Activated naive CD4-positive, alpha-beta T cell treated with anti-CD3 and anti-CD28 coated beads for 36 hours (primary cell): ENCODE measurements around the gene CEACAM3. TPM values are rescaled to one million over a fixed set of nuclear protein-coding genes. Genes with fewer than 3 reads are reported as not detected.

Experiments used
- CTCF ChIA-PET: fragments of 350-600 bp; sonication (Branson Sonifier 250); formaldehyde crosslinking; loops from one replicate; lab custom pipeline; 2021; ENCODE audit warnings: antibody characterized with exemption; lab: Charles Lee
- DNase-seq: peaks from one replicate; pipeline ENCODE4 v3.0.0-alpha.2; 2020
- H3K27ac Mint-ChIP-seq: one replicate; pipeline ENCODE4 v1.8.0; 2021; ENCODE audit warnings: mild to moderate bottlenecking, mixed read lengths
- H3K27me3 Mint-ChIP-seq: one replicate; pipeline ENCODE4 v1.8.0; 2021; ENCODE audit warnings: low read depth, mixed read lengths
- H3K36me3 Mint-ChIP-seq: one replicate; pipeline ENCODE4 v1.8.0; 2021; ENCODE audit warnings: low read depth, mixed read lengths
- H3K4me1 Mint-ChIP-seq: one replicate; pipeline ENCODE4 v1.8.0; 2021; ENCODE audit warnings: low read depth, mixed read lengths
- H3K4me3 Mint-ChIP-seq: one replicate; pipeline ENCODE4 v1.8.0; 2021; ENCODE audit warnings: mild to moderate bottlenecking, moderate library complexity, mixed read lengths
- H3K9me3 Mint-ChIP-seq: one replicate; pipeline ENCODE4 v1.8.0; 2021; ENCODE audit warnings: mixed read lengths
- intact Hi-C: fragments of 100-400 bp; cut with micrococcal nuclease; formaldehyde crosslinking; loops from one replicate; pipeline ENCODE4 v1.15.1; 2023
- total RNA-seq, 2 experiments: library from RNA; stranded (reverse); gene quantifications; one replicate each; pipeline ENCODE4 v1.2.3, GENCODE V29; 2021

CEACAM3 gene
- total RNA-seq, 2 experiments from 2014 or later: not detected

DNA sequence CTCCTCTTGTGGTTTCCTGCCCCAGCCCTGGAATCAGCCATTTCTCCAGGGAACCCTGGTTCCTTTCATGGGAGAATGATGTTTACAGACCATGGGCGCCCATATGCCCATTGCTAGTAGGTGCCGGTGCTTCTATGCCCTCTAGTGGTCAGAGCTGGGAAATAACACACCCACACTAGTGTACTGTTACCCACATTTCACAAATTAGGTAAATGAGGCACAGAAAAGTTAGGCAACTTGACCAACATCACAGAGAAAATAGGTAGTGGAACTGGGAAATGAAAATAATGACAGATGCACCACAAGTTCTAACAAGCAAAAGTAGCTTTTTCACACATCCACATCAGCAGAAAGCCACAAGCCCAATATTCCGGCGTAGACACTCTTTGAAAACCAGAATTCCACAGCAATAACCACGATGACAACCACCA lies 1.3 kb upstream of the CEACAM3 start:
- no peak overlapping the region for H3K27ac Mint-ChIP-seq
- CTCF ChIA-PET: interaction anchor here (0.7 to 6.1 kb wide), 26 partner anchors 10 to 244 kb away, joined by 3 to 82 read pairs (median 5); partner anchors contain the start of gene CEACAM6
- no peak overlapping the region for H3K4me3 Mint-ChIP-seq
- no peaks in the 10 kb centered on the region for H3K36me3 Mint-ChIP-seq
- no peaks in the 10 kb centered on the region for H3K9me3 Mint-ChIP-seq
- peak; percentile 81 for DNase-seq
- intact Hi-C loops: loop anchor here (2.0 kb wide), 1 partner anchor 156 kb away; no protein-coding TSS in a partner anchor
- H3K27me3 Mint-ChIP-seq: peaks cover 18% of the 10 kb centered on the region
- no peaks in the 10 kb centered on the region for H3K4me1 Mint-ChIP-seq

DNA sequence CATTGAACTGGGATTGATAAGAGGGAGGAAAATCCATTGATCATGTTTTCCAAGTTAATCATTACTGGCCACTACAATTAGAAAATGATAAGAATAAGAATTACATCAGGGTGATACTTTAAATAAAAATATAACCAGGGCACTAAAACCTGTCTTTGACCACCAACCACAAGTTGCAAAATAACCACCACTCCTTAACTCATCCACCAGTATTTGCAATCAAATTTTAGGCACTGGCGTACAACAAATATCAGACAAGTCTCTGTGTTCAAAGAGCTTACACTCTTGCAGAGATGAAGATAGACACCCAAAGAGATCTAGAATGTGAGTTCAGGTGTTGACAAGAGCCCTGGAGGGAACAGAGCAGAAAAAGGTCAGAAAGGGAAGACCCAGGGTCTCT lies 514 bp downstream of the CEACAM3 start:
- Mint-ChIP-seq H3K36me3 (no peaks in the 10 kb centered on the region), H3K9me3 (no peaks in the 10 kb centered on the region), H3K27ac (no peak overlapping the region), H3K27me3 (peaks cover 16% of the 10 kb centered on the region), H3K4me1 (peaks cover 7% of the 10 kb centered on the region), H3K4me3 (no peak overlapping the region)
- intact Hi-C loops: no loop called here
- CTCF ChIA-PET: no interaction called here
- DNase-seq: no peak

GRCh38 chr19:41799444-41800000 lies 3.1 kb downstream of the CEACAM3 start:
- H3K36me3 Mint-ChIP-seq: no peaks in the 10 kb centered on the region
- peaks cover 4% of the 10 kb centered on the region for H3K27me3 Mint-ChIP-seq
- intact Hi-C loops: no loop called here
- no peak overlapping the region for H3K27ac Mint-ChIP-seq
- H3K9me3 Mint-ChIP-seq: no peaks in the 10 kb centered on the region
- DNase-seq: no peak
- peaks cover 27% of the 10 kb centered on the region for H3K4me1 Mint-ChIP-seq
- H3K4me3 Mint-ChIP-seq: no peak overlapping the region
- CTCF ChIA-PET: interaction anchor here (1.0 to 1.6 kb wide), 2 partner anchors 46 to 108 kb away, joined by 3 read pairs; no protein-coding TSS in a partner anchor

GRCh38 chr19:41801031-41801430 lies 4.6 kb downstream of the CEACAM3 start:
- peaks cover 35% of the 10 kb centered on the region for H3K4me1 Mint-ChIP-seq
- H3K9me3 Mint-ChIP-seq: no peaks in the 10 kb centered on the region
- intact Hi-C loops: no loop called here
- no peaks in the 10 kb centered on the region for H3K36me3 Mint-ChIP-seq
- CTCF ChIA-PET: interaction anchor here (0.6 to 1.2 kb wide), 4 partner anchors 14 to 614 kb away, joined by 3 read pairs; no protein-coding TSS in a partner anchor
- no peaks in the 10 kb centered on the region for H3K27me3 Mint-ChIP-seq
- DNase-seq: no peak
- H3K4me3 Mint-ChIP-seq: no peak overlapping the region
- no peak overlapping the region for H3K27ac Mint-ChIP-seq

- peak overlapping the region; percentile 31 for H3K27ac Mint-ChIP-seq
- intact Hi-C loops: no loop called here
- no peak for DNase-seq
Observed at GRCh38 chr19:41801792-41802211, 5.4 kb downstream of the CEACAM3 start.

GRCh38 chr19:41802770-41803169 lies 6.4 kb downstream of the CEACAM3 start:
- intact Hi-C loops: no loop called here
- Mint-ChIP-seq H3K4me3 (no peak overlapping the region), H3K9me3 (no peaks in the 10 kb centered on the region), H3K4me1 (peaks cover 35% of the 10 kb centered on the region), H3K27me3 (no peaks in the 10 kb centered on the region), H3K27ac (peak overlapping the region; percentile 9), H3K36me3 (no peaks in the 10 kb centered on the region)
- CTCF ChIA-PET: interaction anchor here (0.7 to 7.1 kb wide), 3 partner anchors 9 to 50 kb away, joined by 3 to 51 read pairs (median 3); no protein-coding TSS in a partner anchor
- no peak for DNase-seq

More at GRCh38 chr19:41801792-41802211, 5.4 kb downstream of the CEACAM3 start:
- H3K4me1 Mint-ChIP-seq: peaks cover 35% of the 10 kb centered on the region
- no peaks in the 10 kb centered on the region for H3K27me3 Mint-ChIP-seq
- H3K4me3 Mint-ChIP-seq: no peak overlapping the region
- no peaks in the 10 kb centered on the region for H3K9me3 Mint-ChIP-seq
- CTCF ChIA-PET: interaction anchor here (1.1 to 7.1 kb wide), 3 partner anchors 8 to 95 kb away, joined by 3 to 51 read pairs (median 3); no protein-coding TSS in a partner anchor
- no peaks in the 10 kb centered on the region for H3K36me3 Mint-ChIP-seq

DNA sequence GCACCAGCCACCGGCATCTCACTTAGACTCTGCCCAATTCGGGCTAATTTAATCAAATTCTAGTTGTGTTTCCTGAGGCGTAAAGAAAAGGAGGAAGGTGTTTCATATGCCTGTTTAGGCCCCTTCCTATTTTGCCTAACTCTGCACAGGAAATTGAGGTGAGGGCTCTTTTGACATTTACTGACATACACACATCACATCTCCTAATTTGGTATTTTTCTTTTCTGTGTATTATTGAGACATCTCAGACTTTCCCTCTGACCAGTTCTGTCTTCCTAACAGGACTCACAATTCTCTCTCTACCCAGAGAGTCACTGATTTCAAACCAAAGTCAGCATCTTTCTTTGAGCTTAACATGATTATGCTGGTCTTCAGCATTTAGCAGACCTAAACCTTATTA lies 7.9 kb downstream of the CEACAM3 start:
- H3K27ac Mint-ChIP-seq: peak overlapping the region; percentile 67
- intact Hi-C loops: no loop called here
- CTCF ChIA-PET: interaction anchor here (0.7 to 7.1 kb wide), 2 partner anchors 11 to 43 kb away, joined by 3 to 51 read pairs; no protein-coding TSS in a partner anchor
- H3K36me3 Mint-ChIP-seq: no peaks in the 10 kb centered on the region
- no peak for DNase-seq
- peaks cover 35% of the 10 kb centered on the region for H3K4me1 Mint-ChIP-seq
- H3K4me3 Mint-ChIP-seq: no peak overlapping the region
- H3K9me3 Mint-ChIP-seq: no peaks in the 10 kb centered on the region
- H3K27me3 Mint-ChIP-seq: no peaks in the 10 kb centered on the region

GRCh38 chr19:41807176-41807575 lies 10.8 kb downstream of the CEACAM3 start:
- H3K27ac Mint-ChIP-seq: no peak overlapping the region
- peaks cover 26% of the 10 kb centered on the region for H3K4me1 Mint-ChIP-seq
- H3K4me3 Mint-ChIP-seq: no peak overlapping the region
- CTCF ChIA-PET: interaction anchor here (7.1 kb wide), 1 partner anchor 14 kb away, joined by 51 read pairs; no protein-coding TSS in a partner anchor
- no peaks in the 10 kb centered on the region for H3K27me3 Mint-ChIP-seq
- no peak for DNase-seq
- no peaks in the 10 kb centered on the region for H3K36me3 Mint-ChIP-seq
- H3K9me3 Mint-ChIP-seq: no peaks in the 10 kb centered on the region
- intact Hi-C loops: no loop called here

GRCh38 chr19:41808663-41809566 lies 12.5 kb downstream of the CEACAM3 start:
- H3K4me1 Mint-ChIP-seq: peaks cover 14% of the 10 kb centered on the region
- no peak overlapping the region for H3K4me3 Mint-ChIP-seq
- H3K27me3 Mint-ChIP-seq: no peaks in the 10 kb centered on the region
- H3K36me3 Mint-ChIP-seq: no peaks in the 10 kb centered on the region
- intact Hi-C loops: no loop called here
- DNase-seq: no peak
- CTCF ChIA-PET: interaction anchor here (7.1 kb wide), 1 partner anchor 16 kb away, joined by 51 read pairs; no protein-coding TSS in a partner anchor
- H3K27ac Mint-ChIP-seq: no peak overlapping the region
- H3K9me3 Mint-ChIP-seq: no peaks in the 10 kb centered on the region

- Mint-ChIP-seq H3K4me1 (peaks cover 11% of the 10 kb centered on the region), H3K36me3 (no peaks in the 10 kb centered on the region), H3K4me3 (no peak overlapping the region), H3K9me3 (no peaks in the 10 kb centered on the region), H3K27me3 (no peaks in the 10 kb centered on the region), H3K27ac (no peak overlapping the region)
- intact Hi-C loops: no loop called here
- DNase-seq: no peak
- CTCF ChIA-PET: interaction anchor here (2.1 to 2.2 kb wide), 2 partner anchors 15 to 18 kb away, joined by 7 to 10 read pairs; no protein-coding TSS in a partner anchor
Observed at GRCh38 chr19:41810301-41810700, 13.9 kb downstream of the CEACAM3 start.

- H3K27ac Mint-ChIP-seq: no peak overlapping the region
- no peak for DNase-seq
- no peaks in the 10 kb centered on the region for H3K9me3 Mint-ChIP-seq
- CTCF ChIA-PET: interaction anchor here (0.5 to 2.2 kb wide), 4 partner anchors 10 to 39 kb away, joined by 4 to 10 read pairs (median 7); no protein-coding TSS in a partner anchor
- H3K4me3 Mint-ChIP-seq: no peak overlapping the region
- intact Hi-C loops: no loop called here
- H3K4me1 Mint-ChIP-seq: peaks cover 5% of the 10 kb centered on the region
- no peaks in the 10 kb centered on the region for H3K27me3 Mint-ChIP-seq
- H3K36me3 Mint-ChIP-seq: no peaks in the 10 kb centered on the region
Observed at GRCh38 chr19:41811036-41811435, 14.6 kb downstream of the CEACAM3 start.

GRCh38 chr19:41811981-41812380 lies 15.6 kb downstream of the CEACAM3 start:
- CTCF ChIA-PET: interaction anchor here (0.5 to 2.2 kb wide), 4 partner anchors 9 to 165 kb away, joined by 3 to 10 read pairs (median 7); no protein-coding TSS in a partner anchor
- H3K4me1 Mint-ChIP-seq: peaks cover 5% of the 10 kb centered on the region
- intact Hi-C loops: no loop called here
- DNase-seq: no peak
- H3K4me3 Mint-ChIP-seq: no peak overlapping the region
- H3K27ac Mint-ChIP-seq: no peak overlapping the region
- H3K9me3 Mint-ChIP-seq: no peaks in the 10 kb centered on the region
- H3K27me3 Mint-ChIP-seq: no peaks in the 10 kb centered on the region
- H3K36me3 Mint-ChIP-seq: no peaks in the 10 kb centered on the region
